GM19463 (cell line): ENCODE data around the gene SVIL.
"Not testable (repeated sequence)": the region's sequence is repeated elsewhere in the genome, so short reads cannot be mapped to it uniquely, and the experiment has no call there.

Experiments
- ATAC-seq: cut with Tn5 transposase; IDR thresholded peaks from one replicate; pipeline ENCODE4 v1.9.1; 2021; ENCODE audit warnings: mild to moderate bottlenecking, moderate library complexity; ENCODE audit not compliant: unreplicated experiment

Gene SVIL

GRCh38 chr10:29649561-29650551, 15.1 kb upstream of the SVIL start:
- peak; percentile 47 for ATAC-seq

- no peak for ATAC-seq
Observed at GRCh38 chr10:29648983-29649268, 14.2 kb upstream of the SVIL start.

- ATAC-seq: no peak
Observed at GRCh38 chr10:29648114-29648982, 13.6 kb upstream of the SVIL start.

- ATAC-seq: no peak
Observed at GRCh38 chr10:29647478-29647877, 12.7 kb upstream of the SVIL start.

GRCh38 chr10:29646960-29647461, 12.2 kb upstream of the SVIL start:
- ATAC-seq: no peak

GRCh38 chr10:29646238-29646902, 11.6 kb upstream of the SVIL start:
- no peak for ATAC-seq

- no peak for ATAC-seq
Observed at GRCh38 chr10:29643771-29644501, 9.2 kb upstream of the SVIL start.

- no peak for ATAC-seq
Observed at GRCh38 chr10:29642990-29643389, 8.2 kb upstream of the SVIL start.

- ATAC-seq: no peak
Observed at GRCh38 chr10:29637537-29637936, 2.8 kb upstream of the SVIL start.

GRCh38 chr10:29636178-29636577, 1.4 kb upstream of the SVIL start:
- ATAC-seq: no peak

GRCh38 chr10:29635711-29636144, 957 bp upstream of the SVIL start:
- peak; percentile 89 for ATAC-seq

GRCh38 chr10:29634105-29634504, 666 bp downstream of the SVIL start:
- ATAC-seq: no peak

GRCh38 chr10:29631049-29631339, 3.8 kb downstream of the SVIL start:
- no peak for ATAC-seq

- no peak for ATAC-seq
Observed at GRCh38 chr10:29630205-29631048, 4.3 kb downstream of the SVIL start.

- ATAC-seq: no peak
Observed at GRCh38 chr10:29628912-29629526, 5.8 kb downstream of the SVIL start.

GRCh38 chr10:29628311-29628710, 6.5 kb downstream of the SVIL start:
- ATAC-seq: no peak

GRCh38 chr10:29627201-29628132, 7.3 kb downstream of the SVIL start:
- no peak for ATAC-seq

GRCh38 chr10:29624357-29624756, 10.4 kb downstream of the SVIL start:
- not testable (repeated sequence) for ATAC-seq
